Measurements from ENCODE around the gene LARP4. TPM values are rescaled to one million over a fixed set of nuclear protein-coding genes. Genes with fewer than 3 reads are reported as not detected.
"Not testable (repeated sequence)": the region's sequence is repeated elsewhere in the genome, so short reads cannot be mapped to it uniquely, and the experiment has no call there.

The LARP4 gene
- total RNA-seq, 2 experiments from 2014 or later = 62.2 to 64.0 TPM

GRCh38 chr12:50518090-50518489, 117.4 kb downstream of the LARP4 start:
- CTCF ChIA-PET = interaction anchor here (0.7 to 1.6 kb wide), 5 partner anchors 9 to 120 kb away, joined by 3 to 7 read pairs (median 5); no protein-coding TSS in a partner anchor
- intact Hi-C loops (cut with micrococcal nuclease) = loop anchor here (5.0 kb wide), 1 partner anchor 39 kb away; no protein-coding TSS in a partner anchor

DNA sequence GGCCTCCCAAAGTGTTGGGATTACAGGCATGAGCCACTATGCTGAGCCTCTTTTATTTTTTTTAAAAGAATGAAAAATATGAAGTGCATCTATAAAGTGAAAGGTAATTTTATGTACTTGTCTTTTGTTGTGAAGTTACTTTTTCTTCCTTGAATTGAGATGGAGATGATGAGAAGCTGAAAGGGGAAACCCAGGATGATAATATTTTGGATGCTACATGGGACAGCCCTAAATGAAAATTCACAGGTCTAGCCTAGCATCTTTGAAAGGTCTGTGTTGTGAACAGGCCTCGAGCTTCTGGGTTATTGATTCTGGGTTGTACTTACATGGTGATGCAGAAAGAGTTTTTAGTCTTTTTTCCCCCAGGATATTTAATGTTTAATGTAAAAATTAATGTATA, 118.7 kb downstream of the LARP4 start:
- Mint-ChIP-seq H3K9me3 (peaks cover 2% of the 10 kb centered on the region), H3K4me3 (no peak overlapping the region), H3K27ac (no peak overlapping the region), H3K27me3 (no peaks in the 10 kb centered on the region), H3K36me3 (peaks cover 9% of the 10 kb centered on the region), H3K4me1 (ENCODE audit: low read depth) (peaks cover 49% of the 10 kb centered on the region)
- POLR2A ChIA-PET = interaction anchor here (1.5 kb wide), 1 partner anchor 13 kb away, joined by 6 read pairs; no protein-coding TSS in a partner anchor
- no peak for DNase-seq
- CTCF ChIA-PET = interaction anchor here (0.6 to 1.3 kb wide), 2 partner anchors 9 to 11 kb away, joined by 3 to 5 read pairs; no protein-coding TSS in a partner anchor
- intact Hi-C loops (cut with micrococcal nuclease) = loop anchor here (5.0 kb wide), 1 partner anchor 38 kb away; no protein-coding TSS in a partner anchor

More at GRCh38 chr12:50518090-50518489, 117.4 kb downstream of the LARP4 start:
- Mint-ChIP-seq H3K36me3 (peaks cover 5% of the 10 kb centered on the region), H3K27me3 (no peaks in the 10 kb centered on the region), H3K4me3 (no peak overlapping the region), H3K4me1 (ENCODE audit: low read depth) (peaks cover 51% of the 10 kb centered on the region), H3K9me3 (peaks cover 2% of the 10 kb centered on the region), H3K27ac (no peak overlapping the region)
- POLR2A ChIA-PET = interaction anchor here (1.0 to 1.1 kb wide), 4 partner anchors 13 to 37 kb away, joined by 3 to 5 read pairs (median 4); partner anchors contain the start of gene DIP2B
- no peak for DNase-seq

DNA sequence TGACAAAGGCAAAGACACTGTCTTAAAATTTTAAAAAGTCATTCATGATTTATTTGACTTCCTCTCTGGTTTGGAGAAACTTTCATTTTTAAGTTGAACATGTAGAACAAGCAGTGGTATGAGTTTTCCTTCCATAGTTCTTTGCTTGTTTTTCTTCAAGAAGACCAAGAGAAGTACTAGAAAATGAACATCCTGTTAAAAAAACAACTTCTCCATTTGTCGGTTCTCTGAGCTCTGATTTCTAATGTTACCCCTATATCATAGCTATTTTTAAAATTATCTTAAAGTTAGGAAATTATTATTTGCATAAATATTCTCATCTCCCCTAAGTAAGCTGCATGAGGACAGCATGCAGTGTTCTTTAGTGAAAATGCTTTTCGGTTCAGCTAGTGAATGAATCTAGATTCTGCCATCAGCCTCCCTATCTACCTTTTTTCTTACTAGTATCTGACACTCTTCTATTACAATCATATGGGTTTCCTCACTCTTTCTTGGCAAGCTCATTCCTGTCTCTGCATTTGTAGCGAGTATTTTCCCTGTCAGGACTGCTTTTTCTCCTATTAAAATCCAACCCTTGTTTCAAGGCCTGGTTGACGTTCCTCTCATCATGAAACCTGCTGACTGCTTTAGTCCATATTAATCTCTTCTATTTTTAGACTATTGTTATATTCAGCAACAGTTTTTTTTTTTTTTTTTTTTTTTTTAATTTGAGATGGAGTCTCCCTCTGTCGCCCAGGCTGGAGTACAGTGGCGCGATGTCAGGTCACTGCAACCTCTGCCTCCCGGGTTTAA, 119.9 kb downstream of the LARP4 start:
- peak overlapping the region; percentile 70 for H3K27ac Mint-ChIP-seq
- ChIA-PET CTCF (interaction anchor here (0.8 to 1.5 kb wide), 3 partner anchors 10 to 117 kb away, joined by 4 to 5 read pairs (median 4); partner anchors contain the start of gene DIP2B), POLR2A (interaction anchor here (0.9 to 1.5 kb wide), 2 partner anchors 12 to 16 kb away, joined by 3 to 6 read pairs; partner anchors contain the start of gene DIP2B)
- H3K9me3 Mint-ChIP-seq = peaks cover 2% of the 10 kb centered on the region
- peaks cover 9% of the 10 kb centered on the region for H3K36me3 Mint-ChIP-seq
- H3K4me3 Mint-ChIP-seq = no peak overlapping the region
- intact Hi-C loops (cut with micrococcal nuclease) = no loop called here
- peaks cover 39% of the 10 kb centered on the region for H3K4me1 Mint-ChIP-seq (ENCODE audit: low read depth)
- DNase-seq = no peak
- H3K27me3 Mint-ChIP-seq = no peaks in the 10 kb centered on the region

DNA sequence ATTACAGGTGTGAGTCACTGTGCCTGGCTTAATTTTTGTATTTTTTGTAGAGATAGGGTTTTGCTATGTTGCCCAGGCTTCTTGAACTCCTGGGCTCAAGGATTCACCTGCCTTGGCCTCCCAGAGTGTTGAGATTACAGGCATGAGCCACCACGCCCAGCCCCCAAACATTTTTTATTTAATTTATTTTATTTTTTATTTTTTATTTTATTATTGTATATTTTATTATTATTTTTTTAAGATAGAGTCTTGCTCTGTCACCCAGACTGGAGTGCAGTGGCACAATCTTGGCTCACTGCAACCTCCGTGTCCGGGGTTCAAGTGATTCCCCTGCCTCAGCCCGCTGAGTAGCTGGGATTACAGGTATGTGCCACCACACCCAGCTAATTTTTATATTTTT, 121.1 kb downstream of the LARP4 start:
- H3K27me3 Mint-ChIP-seq; intact Hi-C loops (cut with micrococcal nuclease); H3K27ac Mint-ChIP-seq; CTCF ChIA-PET; H3K9me3 Mint-ChIP-seq; DNase-seq; H3K4me3 Mint-ChIP-seq; POLR2A ChIA-PET: not testable (repeated sequence)
- H3K4me1 Mint-ChIP-seq (ENCODE audit: low read depth) = peaks cover 37% of the 10 kb centered on the region
- H3K36me3 Mint-ChIP-seq = peaks cover 15% of the 10 kb centered on the region

DNA sequence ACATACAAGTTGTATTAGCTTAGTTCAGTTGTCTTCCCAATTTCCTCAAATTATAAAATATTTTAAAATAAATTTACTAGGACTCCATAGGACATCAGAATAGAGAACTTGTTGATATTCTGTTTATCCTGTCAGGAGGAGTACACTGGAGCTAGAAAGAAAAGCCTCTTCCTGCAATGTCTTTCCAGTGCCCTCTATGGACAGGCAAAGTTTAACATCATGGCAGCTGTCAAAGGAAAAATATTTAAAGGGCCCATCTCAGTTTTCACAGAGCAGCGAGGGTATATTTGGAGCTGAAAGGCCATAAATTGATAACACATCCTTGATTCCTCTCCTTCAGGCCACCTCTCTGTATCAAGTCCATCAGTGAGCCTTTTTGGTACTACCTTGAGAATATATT, 123.1 kb downstream of the LARP4 start:
- H3K4me1 Mint-ChIP-seq (ENCODE audit: low read depth) = peaks cover 45% of the 10 kb centered on the region
- H3K9me3 Mint-ChIP-seq = peaks cover 2% of the 10 kb centered on the region
- no peak overlapping the region for H3K4me3 Mint-ChIP-seq
- peaks cover 15% of the 10 kb centered on the region for H3K36me3 Mint-ChIP-seq
- ChIA-PET POLR2A (no interaction called here), CTCF (interaction anchor here (0.8 to 1.3 kb wide), 3 partner anchors 8 to 114 kb away, joined by 3 read pairs; no protein-coding TSS in a partner anchor)
- no peak overlapping the region for H3K27ac Mint-ChIP-seq
- intact Hi-C loops (cut with micrococcal nuclease) = no loop called here
- DNase-seq = no peak
- no peaks in the 10 kb centered on the region for H3K27me3 Mint-ChIP-seq

DNA sequence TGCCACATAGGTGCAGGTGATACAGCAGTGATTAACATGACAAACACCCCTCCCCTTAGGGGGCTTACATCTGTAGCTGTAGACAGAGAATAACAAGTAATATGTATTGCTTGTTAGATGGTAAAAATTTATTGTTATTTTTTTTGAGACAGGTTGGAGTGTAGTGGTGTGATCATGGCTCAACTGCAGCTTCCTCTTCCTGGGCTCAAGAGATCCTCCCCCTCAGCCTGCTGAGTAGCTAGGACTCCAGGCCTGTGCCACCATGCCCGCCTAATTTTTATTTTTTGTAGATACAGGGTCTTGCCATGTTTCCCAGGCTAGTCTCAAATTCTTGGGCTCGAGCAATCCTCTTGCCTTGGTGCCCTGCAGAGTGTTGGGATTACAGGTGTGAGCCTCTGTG, 123.9 kb downstream of the LARP4 start:
- DNase-seq = no peak
- Mint-ChIP-seq H3K4me1 (ENCODE audit: low read depth) (peaks cover 48% of the 10 kb centered on the region), H3K27ac (no peak overlapping the region), H3K27me3 (no peaks in the 10 kb centered on the region), H3K9me3 (peaks cover 2% of the 10 kb centered on the region), H3K36me3 (peaks cover 15% of the 10 kb centered on the region), H3K4me3 (no peak overlapping the region)
- ChIA-PET POLR2A (interaction anchor here (1.1 kb wide), 1 partner anchor 15 kb away, joined by 3 read pairs; no protein-coding TSS in a partner anchor), CTCF (interaction anchor here (1.3 kb wide), 1 partner anchor 114 kb away, joined by 3 read pairs; no protein-coding TSS in a partner anchor)
- intact Hi-C loops (cut with micrococcal nuclease) = no loop called here

DNA sequence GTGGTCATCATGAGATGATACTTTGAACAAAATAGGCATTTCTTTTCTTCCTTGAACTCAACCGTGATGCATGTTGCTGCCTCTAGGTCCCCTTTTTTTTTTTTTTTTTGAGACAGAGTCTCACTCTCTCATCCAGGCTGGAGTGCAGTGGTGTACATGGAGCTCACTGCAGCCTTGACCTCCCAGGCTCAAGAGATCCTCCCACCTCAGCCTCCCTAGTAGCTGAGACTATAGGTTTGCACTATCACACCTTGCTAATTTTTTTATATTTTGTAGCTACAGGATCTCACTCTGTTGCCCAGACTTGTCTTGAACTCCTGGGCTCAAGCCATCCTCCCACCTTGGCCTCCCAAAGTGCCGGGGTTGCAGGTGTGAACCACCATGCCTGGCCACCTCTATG, 124.7 kb downstream of the LARP4 start:
- Mint-ChIP-seq H3K4me1 (ENCODE audit: low read depth) (peaks cover 39% of the 10 kb centered on the region), H3K4me3 (no peak overlapping the region), H3K27ac (no peak overlapping the region), H3K36me3 (peaks cover 15% of the 10 kb centered on the region), H3K27me3 (no peaks in the 10 kb centered on the region), H3K9me3 (peaks cover 2% of the 10 kb centered on the region)
- intact Hi-C loops (cut with micrococcal nuclease) = no loop called here
- ChIA-PET CTCF (interaction anchor here (0.6 to 0.7 kb wide), 2 partner anchors 9 to 564 kb away, joined by 3 read pairs; no protein-coding TSS in a partner anchor), POLR2A (no interaction called here)
- no peak for DNase-seq

DNA sequence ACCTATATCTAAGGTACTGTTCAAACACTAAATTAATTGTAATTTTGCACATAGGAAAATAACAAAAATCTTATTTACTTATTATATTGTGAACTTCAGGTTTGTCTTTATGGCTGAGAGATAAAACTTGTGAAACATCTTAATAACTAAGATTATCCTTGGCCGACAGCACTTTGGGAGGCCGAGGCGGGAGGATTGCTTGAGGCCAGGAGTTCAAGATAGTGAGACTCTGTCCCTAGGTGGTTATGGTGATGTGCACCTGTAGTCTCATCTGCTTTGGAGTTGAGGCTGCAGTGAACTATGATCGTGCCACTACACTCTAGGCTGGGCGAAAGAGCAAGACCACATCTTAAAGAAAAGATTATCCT, 126.7 kb downstream of the LARP4 start:
- POLR2A ChIA-PET = no interaction called here
- Mint-ChIP-seq H3K4me1 (ENCODE audit: low read depth) (peaks cover 34% of the 10 kb centered on the region), H3K36me3 (peaks cover 14% of the 10 kb centered on the region), H3K9me3 (peaks cover 2% of the 10 kb centered on the region), H3K27me3 (no peaks in the 10 kb centered on the region), H3K4me3 (no peak overlapping the region), H3K27ac (no peak overlapping the region)
- intact Hi-C loops (cut with micrococcal nuclease) = no loop called here
- CTCF ChIA-PET = no interaction called here
- no peak for DNase-seq

- no peaks in the 10 kb centered on the region for H3K27me3 Mint-ChIP-seq
- DNase-seq = no peak
- CTCF ChIA-PET = interaction anchor here (1.0 kb wide), 1 partner anchor 11 kb away, joined by 3 read pairs; no protein-coding TSS in a partner anchor
- H3K36me3 Mint-ChIP-seq = peaks cover 6% of the 10 kb centered on the region
- POLR2A ChIA-PET = no interaction called here
- no peak overlapping the region for H3K4me3 Mint-ChIP-seq
- intact Hi-C loops (cut with micrococcal nuclease) = no loop called here
- no peaks in the 10 kb centered on the region for H3K9me3 Mint-ChIP-seq
- H3K4me1 Mint-ChIP-seq (ENCODE audit: low read depth) = peaks cover 30% of the 10 kb centered on the region
- H3K27ac Mint-ChIP-seq = peak overlapping the region; percentile 2
Observed at GRCh38 chr12:50528800-50529199, 128.1 kb downstream of the LARP4 start.

DNA sequence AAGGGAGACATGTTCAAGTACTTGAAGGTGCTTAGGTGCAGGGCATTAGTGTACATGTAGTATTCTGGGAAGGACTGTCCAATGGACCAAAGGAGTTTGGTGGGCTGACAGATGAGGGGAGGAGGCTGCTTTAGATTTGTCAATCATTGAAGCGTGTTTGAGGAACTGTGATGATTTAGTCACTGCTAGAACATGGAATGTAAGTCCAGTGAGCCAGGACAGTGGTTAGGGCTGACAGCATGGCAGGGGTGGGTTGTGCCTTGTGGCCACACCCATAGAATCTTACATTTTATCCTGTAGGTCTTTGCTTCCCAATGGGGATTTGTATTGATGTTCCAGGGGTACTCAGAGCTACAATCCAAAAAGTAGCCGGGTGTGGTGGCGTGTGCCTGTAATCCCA, 128.7 kb downstream of the LARP4 start:
- DNase-seq = no peak
- H3K27me3 Mint-ChIP-seq = no peaks in the 10 kb centered on the region
- no peak overlapping the region for H3K4me3 Mint-ChIP-seq
- H3K4me1 Mint-ChIP-seq (ENCODE audit: low read depth) = peaks cover 28% of the 10 kb centered on the region
- no peaks in the 10 kb centered on the region for H3K9me3 Mint-ChIP-seq
- ChIA-PET POLR2A (no interaction called here), CTCF (interaction anchor here (1.0 kb wide), 1 partner anchor 12 kb away, joined by 3 read pairs; no protein-coding TSS in a partner anchor)
- no peak overlapping the region for H3K27ac Mint-ChIP-seq
- intact Hi-C loops (cut with micrococcal nuclease) = no loop called here
- H3K36me3 Mint-ChIP-seq = peaks cover 6% of the 10 kb centered on the region

Data from activated CD4-positive, alpha-beta memory T cell treated with anti-CD3 and anti-CD28 coated beads for 36 hours (primary cell).